ENCODE results near the gene AMDHD1. TPM values are rescaled to one million over a fixed set of nuclear protein-coding genes. Genes with fewer than 3 reads are reported as not detected.

AMDHD1 gene, protein sequence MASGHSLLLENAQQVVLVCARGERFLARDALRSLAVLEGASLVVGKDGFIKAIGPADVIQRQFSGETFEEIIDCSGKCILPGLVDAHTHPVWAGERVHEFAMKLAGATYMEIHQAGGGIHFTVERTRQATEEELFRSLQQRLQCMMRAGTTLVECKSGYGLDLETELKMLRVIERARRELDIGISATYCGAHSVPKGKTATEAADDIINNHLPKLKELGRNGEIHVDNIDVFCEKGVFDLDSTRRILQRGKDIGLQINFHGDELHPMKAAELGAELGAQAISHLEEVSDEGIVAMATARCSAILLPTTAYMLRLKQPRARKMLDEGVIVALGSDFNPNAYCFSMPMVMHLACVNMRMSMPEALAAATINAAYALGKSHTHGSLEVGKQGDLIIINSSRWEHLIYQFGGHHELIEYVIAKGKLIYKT
- total RNA-seq (ENCODE audit: unreplicated experiment), result not detected
- long read RNA-seq, result 0 reads

DNA sequence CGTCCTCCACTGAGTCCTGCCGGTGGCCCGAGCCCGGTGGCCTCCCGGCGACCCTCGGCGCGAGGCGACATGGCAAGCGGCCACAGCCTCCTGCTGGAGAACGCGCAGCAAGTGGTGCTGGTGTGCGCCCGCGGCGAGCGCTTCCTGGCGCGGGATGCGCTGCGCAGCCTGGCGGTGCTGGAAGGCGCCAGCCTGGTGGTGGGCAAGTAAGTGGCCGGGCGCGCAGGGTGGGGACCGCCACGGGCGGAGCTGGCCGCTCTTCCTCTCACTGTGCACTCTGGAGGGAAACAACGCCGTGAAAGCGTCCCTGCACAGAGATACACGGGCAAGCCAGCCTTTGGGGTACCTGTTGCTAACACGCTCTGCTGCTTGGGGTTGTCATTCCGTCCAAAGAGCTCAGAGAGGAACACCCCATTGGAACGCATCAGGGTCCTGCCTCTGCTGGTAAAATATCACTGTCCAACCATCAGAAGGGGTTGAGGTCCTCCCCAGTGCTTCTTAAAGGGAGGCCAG, at the start of gene AMDHD1:
Gene AMDHD1, plus strand, starts transcription at position 2 of the 513 bp plus-strand sequence. Its CDS starts 68 bp downstream, at position 70.
- no peaks in the 10 kb centered on the region for H3K4me1 Mint-ChIP-seq (ENCODE audit: low read depth, unreplicated experiment)
- peak; percentile 27 for TF ChIP-seq CTCF (IDR thresholded peaks at IDR 0.05; ENCODE audit: partially characterized antibody, unreplicated experiment)
- peak; percentile 80 for DNase-seq
- peak within 1 kb of the TSS; percentile 96 for H3K4me3 Mint-ChIP-seq (ENCODE audit: unreplicated experiment)
- H3K27me3 Mint-ChIP-seq (ENCODE audit: unreplicated experiment), result no peaks in the 10 kb centered on the region
- H3K9me3 Mint-ChIP-seq (ENCODE audit: unreplicated experiment), result peaks cover 4% of the 10 kb centered on the region
- no peaks in the 10 kb centered on the region for H3K36me3 Mint-ChIP-seq (ENCODE audit: unreplicated experiment)
- H3K27ac Mint-ChIP-seq (ENCODE audit: unreplicated experiment), result no peak within 1 kb of the TSS

DNA sequence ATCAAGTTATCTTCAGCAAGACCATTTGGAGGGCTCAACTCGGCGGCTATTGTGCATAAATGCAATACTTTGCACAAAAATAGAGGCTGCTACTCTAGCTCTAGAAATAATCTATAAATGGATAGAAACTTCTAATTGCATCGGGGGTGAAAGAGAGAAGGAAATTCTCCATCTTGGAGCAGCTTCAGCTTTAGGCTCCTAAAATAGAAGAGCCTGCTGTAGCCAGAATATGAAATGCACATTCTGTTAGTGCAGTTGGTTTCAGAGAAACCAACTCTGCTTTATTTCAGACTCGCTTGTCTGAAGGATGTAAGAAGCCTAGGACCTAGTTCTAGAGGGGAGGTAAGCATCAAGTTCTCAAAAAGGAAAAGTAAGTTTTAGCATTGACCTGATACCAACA, 46.3 kb upstream of the AMDHD1 start:
- no peaks in the 10 kb centered on the region for H3K9me3 Mint-ChIP-seq (ENCODE audit: unreplicated experiment)
- H3K36me3 Mint-ChIP-seq (ENCODE audit: unreplicated experiment), result no peaks in the 10 kb centered on the region
- no peaks in the 10 kb centered on the region for H3K27me3 Mint-ChIP-seq (ENCODE audit: unreplicated experiment)
- no peak overlapping the region for H3K4me3 Mint-ChIP-seq (ENCODE audit: unreplicated experiment)
- H3K4me1 Mint-ChIP-seq (ENCODE audit: low read depth, unreplicated experiment), result no peaks in the 10 kb centered on the region
- no peak for TF ChIP-seq CTCF (IDR thresholded peaks at IDR 0.05; ENCODE audit: partially characterized antibody, unreplicated experiment)
- DNase-seq, result no peak
- no peak overlapping the region for H3K27ac Mint-ChIP-seq (ENCODE audit: unreplicated experiment)

DNA sequence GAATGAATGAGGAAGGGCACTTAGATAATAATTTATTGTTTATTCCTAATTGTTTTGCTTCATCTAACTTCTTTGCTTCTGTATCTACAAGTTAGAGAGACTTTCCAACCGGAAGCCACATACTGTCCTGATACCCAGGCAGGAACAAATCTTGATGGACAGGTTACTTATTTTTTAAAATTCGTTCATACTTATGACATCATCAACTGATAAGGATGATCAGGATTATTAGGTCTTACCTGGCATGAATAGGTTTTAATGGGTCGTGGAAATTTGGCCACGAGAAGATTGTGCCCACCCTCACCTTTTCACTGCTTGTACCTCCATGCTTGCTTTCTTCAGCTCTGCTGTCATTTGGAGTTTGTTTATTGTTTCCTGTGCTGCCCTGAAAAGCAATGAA, 45.0 kb upstream of the AMDHD1 start:
- no peaks in the 10 kb centered on the region for H3K9me3 Mint-ChIP-seq (ENCODE audit: unreplicated experiment)
- no peak for TF ChIP-seq CTCF (IDR thresholded peaks at IDR 0.05; ENCODE audit: partially characterized antibody, unreplicated experiment)
- H3K36me3 Mint-ChIP-seq (ENCODE audit: unreplicated experiment), result no peaks in the 10 kb centered on the region
- no peak for DNase-seq
- H3K4me3 Mint-ChIP-seq (ENCODE audit: unreplicated experiment), result no peak overlapping the region
- no peaks in the 10 kb centered on the region for H3K27me3 Mint-ChIP-seq (ENCODE audit: unreplicated experiment)
- no peak overlapping the region for H3K27ac Mint-ChIP-seq (ENCODE audit: unreplicated experiment)
- H3K4me1 Mint-ChIP-seq (ENCODE audit: low read depth, unreplicated experiment), result no peaks in the 10 kb centered on the region

- DNase-seq, result no peak
- H3K27ac Mint-ChIP-seq (ENCODE audit: unreplicated experiment), result no peak overlapping the region
- H3K4me3 Mint-ChIP-seq (ENCODE audit: unreplicated experiment), result no peak overlapping the region
- no peaks in the 10 kb centered on the region for H3K27me3 Mint-ChIP-seq (ENCODE audit: unreplicated experiment)
- no peaks in the 10 kb centered on the region for H3K36me3 Mint-ChIP-seq (ENCODE audit: unreplicated experiment)
- peaks cover 3% of the 10 kb centered on the region for H3K9me3 Mint-ChIP-seq (ENCODE audit: unreplicated experiment)
- TF ChIP-seq CTCF (IDR thresholded peaks at IDR 0.05; ENCODE audit: partially characterized antibody, unreplicated experiment), result no peak
- no peaks in the 10 kb centered on the region for H3K4me1 Mint-ChIP-seq (ENCODE audit: low read depth, unreplicated experiment)
Observed at GRCh38 chr12:95908573-95908972, 34.6 kb upstream of the AMDHD1 start.

GRCh38 chr12:95909871-95910270, 33.3 kb upstream of the AMDHD1 start:
- no peak for DNase-seq
- no peak overlapping the region for H3K4me3 Mint-ChIP-seq (ENCODE audit: unreplicated experiment)
- no peaks in the 10 kb centered on the region for H3K4me1 Mint-ChIP-seq (ENCODE audit: low read depth, unreplicated experiment)
- TF ChIP-seq CTCF (IDR thresholded peaks at IDR 0.05; ENCODE audit: partially characterized antibody, unreplicated experiment), result no peak
- no peaks in the 10 kb centered on the region for H3K27me3 Mint-ChIP-seq (ENCODE audit: unreplicated experiment)
- peaks cover 3% of the 10 kb centered on the region for H3K9me3 Mint-ChIP-seq (ENCODE audit: unreplicated experiment)
- no peak overlapping the region for H3K27ac Mint-ChIP-seq (ENCODE audit: unreplicated experiment)
- no peaks in the 10 kb centered on the region for H3K36me3 Mint-ChIP-seq (ENCODE audit: unreplicated experiment)

Data from glutamatergic neuron (in vitro differentiated cells).